Measurements from ENCODE around the gene CAMTA1.
"Not testable (repeated sequence)": the region's sequence is repeated elsewhere in the genome, so short reads cannot be mapped to it uniquely, and the experiment has no call there.

The CAMTA1 gene

GRCh38 chr1:7410156-7410555 is 624.9 kb downstream of the CAMTA1 start:
- no peaks in the 10 kb centered on the region for H3K4me1 ChIP-seq (ENCODE audit: control insufficient read depth in 1 of 2, insufficient read depth in 2 of 2, low read length in 2 of 2)
- no peak overlapping the region for H2BK120ac ChIP-seq (ENCODE audit: insufficient read depth, low read length, poor library complexity)
- no peak for DNase-seq
- H3K27me3 ChIP-seq (ENCODE audit: insufficient read depth, low read length): no peaks in the 10 kb centered on the region
- H2AK5ac ChIP-seq (ENCODE audit: low read length): no peak overlapping the region
- no peaks in the 10 kb centered on the region for H3K36me3 ChIP-seq (ENCODE audit: control insufficient read depth in 1 of 2, insufficient read depth in 2 of 2, low read length in 2 of 2)
- H3K79me2 ChIP-seq (ENCODE audit: control insufficient read depth, insufficient read depth, low read length, poor library complexity): no peaks in the 10 kb centered on the region
- H3K4ac ChIP-seq (ENCODE audit: low read depth, low read length): no peak overlapping the region
- H3K9ac ChIP-seq (ENCODE audit: low read length): no peak overlapping the region
- no peak overlapping the region for H3K4me3 ChIP-seq (ENCODE audit: low read depth, low read length)
- H3K4me2 ChIP-seq (ENCODE audit: low read length): no peak overlapping the region
- H4K91ac ChIP-seq (ENCODE audit: low read depth, low read length): no peak overlapping the region
- no peak overlapping the region for H2BK12ac ChIP-seq (ENCODE audit: low read length)
- H4K12ac ChIP-seq (ENCODE audit: low read depth, low read length): no peak overlapping the region
- H3K18ac ChIP-seq (ENCODE audit: low read length): no peak overlapping the region
- H2AFZ ChIP-seq (ENCODE audit: insufficient read depth, low read length, poor library complexity): no peak overlapping the region
- H3K14ac ChIP-seq (ENCODE audit: low read length): no peak overlapping the region
- H2BK5ac ChIP-seq (ENCODE audit: low read depth, low read length, poor library complexity): no peak overlapping the region
- H3K9me3 ChIP-seq (ENCODE audit: insufficient read depth, low read depth, low read length): no peaks in the 10 kb centered on the region
- no peak overlapping the region for H4K8ac ChIP-seq (ENCODE audit: low read depth, low read length)
- WGBS (ENCODE audit: extremely low coverage, insufficient coverage, insufficient read length): no CpG with 5 or more reads among the region's 10 CpGs
- H3K27ac ChIP-seq (ENCODE audit: low read depth, low read length): no peak overlapping the region
- no peak overlapping the region for H3K23ac ChIP-seq (ENCODE audit: low read length)
- H3K79me1 ChIP-seq (ENCODE audit: low read length): no peaks in the 10 kb centered on the region

DNA sequence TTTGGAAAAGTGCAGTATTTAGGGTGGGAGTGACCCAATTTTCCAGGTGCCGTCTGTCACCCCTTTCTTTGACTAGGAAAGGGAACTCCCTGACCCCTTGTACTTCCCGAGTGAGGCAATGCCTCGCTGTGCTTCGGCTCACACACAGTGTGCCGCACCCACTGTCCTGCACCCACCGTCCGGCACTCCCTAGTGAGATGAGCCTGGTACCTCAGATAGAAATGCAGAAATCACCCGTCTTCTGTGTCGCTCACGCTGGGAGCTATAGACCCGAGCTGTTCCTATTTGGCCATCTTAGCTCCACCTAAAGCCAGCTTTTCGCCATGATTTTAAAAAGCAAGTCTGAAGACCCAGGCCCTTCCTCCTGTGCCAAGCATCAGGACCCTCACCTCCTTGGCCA is 632.4 kb downstream of the CAMTA1 start:
- H3K23ac ChIP-seq (ENCODE audit: low read length); H3K4me2 ChIP-seq (ENCODE audit: low read length); H2AK5ac ChIP-seq (ENCODE audit: low read length); H3K9me3 ChIP-seq (ENCODE audit: insufficient read depth, low read depth, low read length); H3K14ac ChIP-seq (ENCODE audit: low read length); H3K4me3 ChIP-seq (ENCODE audit: low read depth, low read length); H3K9ac ChIP-seq (ENCODE audit: low read length); H2BK120ac ChIP-seq (ENCODE audit: insufficient read depth, low read length, poor library complexity); DNase-seq; H2AFZ ChIP-seq (ENCODE audit: insufficient read depth, low read length, poor library complexity); H3K18ac ChIP-seq (ENCODE audit: low read length); H4K12ac ChIP-seq (ENCODE audit: low read depth, low read length); H3K79me1 ChIP-seq (ENCODE audit: low read length); H3K27ac ChIP-seq (ENCODE audit: low read depth, low read length); H2BK5ac ChIP-seq (ENCODE audit: low read depth, low read length, poor library complexity); H3K79me2 ChIP-seq (ENCODE audit: control insufficient read depth, insufficient read depth, low read length, poor library complexity); H4K8ac ChIP-seq (ENCODE audit: low read depth, low read length); H3K4me1 ChIP-seq (ENCODE audit: control insufficient read depth in 1 of 2, insufficient read depth in 2 of 2, low read length in 2 of 2); H2BK12ac ChIP-seq (ENCODE audit: low read length); H3K4ac ChIP-seq (ENCODE audit: low read depth, low read length); H3K27me3 ChIP-seq (ENCODE audit: insufficient read depth, low read length); H3K36me3 ChIP-seq (ENCODE audit: control insufficient read depth in 1 of 2, insufficient read depth in 2 of 2, low read length in 2 of 2); H4K91ac ChIP-seq (ENCODE audit: low read depth, low read length): not testable (repeated sequence)
- WGBS (ENCODE audit: extremely low coverage, insufficient coverage, insufficient read length): no CpG with 5 or more reads among the region's 12 CpGs

DNA sequence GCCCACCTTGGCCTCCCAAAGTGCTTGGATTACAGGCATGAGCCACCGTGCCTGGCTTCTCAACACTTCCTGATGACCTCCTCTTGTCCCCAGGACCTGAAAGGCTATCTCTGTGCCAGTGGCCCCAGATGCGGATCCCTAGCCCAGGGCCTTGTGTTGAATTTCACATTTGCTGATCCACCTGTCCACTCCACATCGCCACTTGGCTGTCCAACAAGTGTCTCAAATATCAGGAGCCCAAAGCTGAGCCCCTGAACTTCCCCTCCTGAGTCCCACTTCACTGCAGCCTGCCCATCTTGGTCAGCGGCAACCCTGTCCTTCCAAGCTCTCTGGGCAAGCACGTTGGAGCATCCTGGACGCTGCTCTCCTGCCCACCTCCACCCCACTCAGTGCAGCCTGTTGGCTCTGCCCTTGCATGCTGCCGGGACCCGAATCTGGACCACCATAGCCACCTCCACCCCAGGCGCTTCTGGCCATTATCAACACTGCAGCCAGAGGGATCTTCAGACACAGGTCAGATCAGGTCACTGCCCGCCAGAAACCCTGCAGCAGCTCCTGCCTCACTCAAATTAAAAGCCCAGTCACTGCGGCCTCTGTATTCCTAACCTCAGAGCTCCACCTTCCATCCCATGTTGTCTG is 633.3 kb downstream of the CAMTA1 start:
- H3K27me3 ChIP-seq (ENCODE audit: insufficient read depth, low read length): no peaks in the 10 kb centered on the region
- no peak overlapping the region for H2AK5ac ChIP-seq (ENCODE audit: low read length)
- H3K9ac ChIP-seq (ENCODE audit: low read length): no peak overlapping the region
- no CpG with 5 or more reads among the region's 11 CpGs for WGBS (ENCODE audit: extremely low coverage, insufficient coverage, insufficient read length)
- no peaks in the 10 kb centered on the region for H3K36me3 ChIP-seq (ENCODE audit: control insufficient read depth in 1 of 2, insufficient read depth in 2 of 2, low read length in 2 of 2)
- peaks cover 8% of the 10 kb centered on the region for H3K9me3 ChIP-seq (ENCODE audit: insufficient read depth, low read depth, low read length)
- H2BK12ac ChIP-seq (ENCODE audit: low read length): no peak overlapping the region
- H3K4me3 ChIP-seq (ENCODE audit: low read depth, low read length): no peak overlapping the region
- no peak overlapping the region for H4K91ac ChIP-seq (ENCODE audit: low read depth, low read length)
- H2AFZ ChIP-seq (ENCODE audit: insufficient read depth, low read length, poor library complexity): no peak overlapping the region
- no peak overlapping the region for H3K4ac ChIP-seq (ENCODE audit: low read depth, low read length)
- H3K79me2 ChIP-seq (ENCODE audit: control insufficient read depth, insufficient read depth, low read length, poor library complexity): no peaks in the 10 kb centered on the region
- H4K12ac ChIP-seq (ENCODE audit: low read depth, low read length): no peak overlapping the region
- H4K8ac ChIP-seq (ENCODE audit: low read depth, low read length): no peak overlapping the region
- H3K79me1 ChIP-seq (ENCODE audit: low read length): no peaks in the 10 kb centered on the region
- H3K27ac ChIP-seq (ENCODE audit: low read depth, low read length): no peak overlapping the region
- H3K4me1 ChIP-seq (ENCODE audit: control insufficient read depth in 1 of 2, insufficient read depth in 2 of 2, low read length in 2 of 2): no peaks in the 10 kb centered on the region
- H3K23ac ChIP-seq (ENCODE audit: low read length): no peak overlapping the region
- no peak overlapping the region for H3K14ac ChIP-seq (ENCODE audit: low read length)
- no peak overlapping the region for H2BK5ac ChIP-seq (ENCODE audit: low read depth, low read length, poor library complexity)
- DNase-seq: no peak
- H3K18ac ChIP-seq (ENCODE audit: low read length): no peak overlapping the region
- no peak overlapping the region for H2BK120ac ChIP-seq (ENCODE audit: insufficient read depth, low read length, poor library complexity)
- no peak overlapping the region for H3K4me2 ChIP-seq (ENCODE audit: low read length)

DNA sequence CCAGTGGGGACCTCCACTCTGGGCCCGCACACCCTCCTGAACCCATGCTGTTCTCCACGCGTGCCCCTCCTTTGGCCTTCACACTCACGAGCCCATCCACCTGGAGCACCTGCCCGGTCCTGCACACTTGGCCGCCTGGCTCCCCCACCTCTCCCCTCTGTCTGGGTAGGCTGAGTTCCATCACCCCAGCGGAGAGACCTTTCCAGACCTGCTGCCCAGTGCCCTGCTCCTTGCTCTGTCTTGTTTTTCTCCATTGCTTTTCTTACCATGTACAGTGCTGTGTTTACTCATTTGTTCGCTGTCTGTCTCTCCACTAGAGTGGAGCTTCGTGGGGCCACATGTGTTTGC is 634.8 kb downstream of the CAMTA1 start:
- no peak overlapping the region for H4K12ac ChIP-seq (ENCODE audit: low read depth, low read length)
- no peak overlapping the region for H2AFZ ChIP-seq (ENCODE audit: insufficient read depth, low read length, poor library complexity)
- H3K4me3 ChIP-seq (ENCODE audit: low read depth, low read length): no peak overlapping the region
- no CpG with 5 or more reads among the region's 9 CpGs for WGBS (ENCODE audit: extremely low coverage, insufficient coverage, insufficient read length)
- peaks cover 8% of the 10 kb centered on the region for H3K9me3 ChIP-seq (ENCODE audit: insufficient read depth, low read depth, low read length)
- no peak overlapping the region for H2AK5ac ChIP-seq (ENCODE audit: low read length)
- no peak overlapping the region for H2BK120ac ChIP-seq (ENCODE audit: insufficient read depth, low read length, poor library complexity)
- no peak overlapping the region for H4K91ac ChIP-seq (ENCODE audit: low read depth, low read length)
- no peak overlapping the region for H3K27ac ChIP-seq (ENCODE audit: low read depth, low read length)
- no peak overlapping the region for H3K18ac ChIP-seq (ENCODE audit: low read length)
- H3K36me3 ChIP-seq (ENCODE audit: control insufficient read depth in 1 of 2, insufficient read depth in 2 of 2, low read length in 2 of 2): no peaks in the 10 kb centered on the region
- H3K23ac ChIP-seq (ENCODE audit: low read length): no peak overlapping the region
- no peaks in the 10 kb centered on the region for H3K79me2 ChIP-seq (ENCODE audit: control insufficient read depth, insufficient read depth, low read length, poor library complexity)
- H4K8ac ChIP-seq (ENCODE audit: low read depth, low read length): no peak overlapping the region
- no peak overlapping the region for H3K4ac ChIP-seq (ENCODE audit: low read depth, low read length)
- no peak overlapping the region for H3K4me2 ChIP-seq (ENCODE audit: low read length)
- DNase-seq: no peak
- no peak overlapping the region for H2BK5ac ChIP-seq (ENCODE audit: low read depth, low read length, poor library complexity)
- H3K14ac ChIP-seq (ENCODE audit: low read length): no peak overlapping the region
- no peaks in the 10 kb centered on the region for H3K4me1 ChIP-seq (ENCODE audit: control insufficient read depth in 1 of 2, insufficient read depth in 2 of 2, low read length in 2 of 2)
- no peak overlapping the region for H2BK12ac ChIP-seq (ENCODE audit: low read length)
- no peak overlapping the region for H3K9ac ChIP-seq (ENCODE audit: low read length)
- no peaks in the 10 kb centered on the region for H3K79me1 ChIP-seq (ENCODE audit: low read length)
- H3K27me3 ChIP-seq (ENCODE audit: insufficient read depth, low read length): no peaks in the 10 kb centered on the region
